G401 (cell line): ENCODE data around the gene SMC1A. TPM values are rescaled to one million over a fixed set of nuclear protein-coding genes. Genes with fewer than 3 reads are reported as not detected.

ENCODE experiments used
- DNase-seq: peaks from one replicate; pipeline ENCODE4 v3.0.0-alpha.2; 2015; ENCODE audit warnings: low spot score
- in situ Hi-C: cut with HindIII; loops from 2 replicates; pipeline ENCODE4 v1.10.0; 2016; ENCODE audit warnings: low sequenced_read_pairs, mixed read lengths
- total RNA-seq: library from RNA; depleted of rRNA; stranded (reverse); fragments of >200 nt; shearing (Covaris generic); gene quantifications from 2 replicates; pipeline ENCODE4 v1.2.3, GENCODE V29; 2014; rRNA removed

Gene SMC1A
- total RNA-seq, 1 experiment from 2014 or later = 24.8 TPM

- DNase-seq = peak; percentile 45
- in situ Hi-C loops = no loop called here
Observed at GRCh38 chrX:53357799-53358530, 64.5 kb downstream of the SMC1A start.

DNA sequence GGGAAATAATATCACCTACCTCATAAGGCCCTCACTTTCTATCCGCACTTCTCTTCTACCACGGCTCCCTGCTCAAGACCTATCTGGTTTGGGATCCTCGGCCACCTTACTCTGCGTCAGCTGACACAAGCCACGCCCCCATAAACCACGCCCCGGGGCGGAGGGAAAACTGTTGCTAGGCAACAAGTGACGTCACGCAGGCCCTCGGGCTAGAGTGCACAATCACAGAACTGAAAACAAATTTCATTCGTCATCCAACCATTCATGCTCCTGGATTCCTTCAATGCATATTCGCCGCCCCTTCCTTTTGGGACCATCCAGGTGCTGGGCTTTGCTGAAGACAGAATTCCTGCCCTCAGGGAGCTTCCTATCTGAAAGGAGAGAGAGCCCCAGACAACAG is 66.3 kb downstream of the SMC1A start:
- DNase-seq = no peak
- in situ Hi-C loops = no loop called here

DNA sequence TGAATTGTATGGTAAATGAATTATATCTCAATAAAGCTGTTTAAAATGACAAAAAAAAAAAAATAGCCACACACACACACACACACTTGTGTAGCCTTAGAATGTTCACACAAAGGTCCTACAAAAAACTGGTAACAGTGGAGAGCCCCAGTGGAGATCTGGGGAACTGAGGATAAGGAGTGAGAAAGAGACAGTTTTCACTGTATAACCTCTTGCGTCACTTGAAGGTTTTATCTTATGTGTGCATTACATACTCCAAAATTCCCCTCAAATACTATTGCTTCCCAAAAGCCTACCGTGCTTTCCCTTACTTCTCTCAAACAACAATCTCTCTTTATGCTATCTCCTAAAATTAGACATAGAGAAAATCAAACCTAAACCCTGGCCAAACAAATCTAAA is 67.8 kb downstream of the SMC1A start:
- no peak for DNase-seq
- in situ Hi-C loops = no loop called here

DNA sequence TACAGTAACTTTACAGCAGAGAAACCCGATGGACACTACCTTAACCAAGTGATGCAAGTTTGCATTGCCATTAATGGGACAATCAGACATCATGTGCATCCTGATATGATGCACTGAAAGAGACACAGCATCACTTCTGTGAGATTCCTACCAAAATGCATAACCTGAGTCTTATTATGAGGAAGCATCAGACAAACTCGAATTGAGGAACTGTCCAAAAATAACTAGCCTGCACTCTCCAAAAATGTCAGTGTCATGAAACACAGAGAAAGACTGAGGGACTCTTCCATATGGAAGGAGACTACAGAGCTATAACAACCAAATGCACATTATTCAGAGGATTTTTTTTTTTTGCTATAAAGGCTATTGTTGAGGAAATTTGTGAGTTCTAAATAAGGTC is 74.5 kb downstream of the SMC1A start:
- no peak for DNase-seq
- in situ Hi-C loops = no loop called here

GRCh38 chrX:53340852-53341645 is 81.4 kb downstream of the SMC1A start:
- in situ Hi-C loops = no loop called here
- DNase-seq = no peak

DNA sequence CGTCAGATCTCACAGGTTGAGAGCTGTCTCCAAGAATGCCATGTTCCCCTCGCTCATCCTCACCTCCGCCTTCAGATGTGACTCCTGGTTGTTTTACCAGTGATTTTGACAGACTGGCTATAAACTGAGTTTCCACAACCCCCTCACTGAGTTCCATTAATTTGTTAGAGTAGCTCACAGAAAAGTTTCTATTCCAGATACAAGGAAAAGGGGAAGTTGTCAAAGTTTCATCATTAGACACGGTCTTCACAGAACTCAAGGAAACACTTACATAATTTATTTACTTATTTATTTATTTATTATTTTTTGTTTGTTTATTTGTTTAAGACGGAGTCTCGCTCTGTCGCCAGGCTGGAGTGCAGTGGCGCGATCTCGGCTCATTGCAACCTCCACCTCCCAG is 85.4 kb downstream of the SMC1A start:
- no peak for DNase-seq
- in situ Hi-C loops = no loop called here

DNA sequence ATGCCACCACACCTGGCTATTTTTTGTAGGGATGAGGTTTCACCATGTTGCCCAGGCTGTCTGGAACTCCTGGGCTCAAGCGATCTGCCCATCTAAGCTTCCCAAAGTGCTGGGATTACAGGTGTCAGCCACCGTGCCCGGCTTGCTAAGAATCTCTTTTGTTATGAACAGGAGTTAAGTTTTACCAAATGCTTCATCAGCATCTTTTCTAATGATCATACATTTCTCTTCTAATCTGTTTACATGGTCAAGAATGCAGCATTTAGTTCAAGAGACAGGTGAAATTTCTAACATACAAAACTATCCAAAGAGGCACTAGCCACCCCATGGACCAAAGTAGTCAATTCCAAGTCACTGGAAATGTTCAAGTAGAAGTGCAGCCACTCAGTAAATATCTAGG is 88.6 kb downstream of the SMC1A start:
- no peak for DNase-seq
- in situ Hi-C loops = no loop called here

DNA sequence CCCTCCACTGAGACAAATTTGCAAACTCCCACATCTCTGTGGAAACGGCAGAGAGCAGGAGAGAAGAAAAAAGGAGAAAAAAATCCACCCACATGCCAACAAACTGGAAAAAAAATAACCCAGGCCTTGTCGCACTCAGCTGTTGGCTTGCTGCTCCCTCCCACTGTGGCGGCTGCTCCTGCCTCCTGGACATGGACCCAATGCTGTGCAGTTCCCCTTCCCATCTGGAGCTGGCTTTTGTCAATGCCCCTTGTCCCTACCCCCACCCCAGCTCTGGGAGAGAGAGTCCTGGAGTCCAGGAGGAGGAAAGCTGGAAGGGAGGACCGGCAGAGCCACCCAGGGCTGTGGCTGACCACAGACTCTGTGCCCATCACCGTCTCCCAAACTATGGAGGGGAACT is 90.2 kb downstream of the SMC1A start:
- DNase-seq = peak; percentile 29
- in situ Hi-C loops = no loop called here

DNA sequence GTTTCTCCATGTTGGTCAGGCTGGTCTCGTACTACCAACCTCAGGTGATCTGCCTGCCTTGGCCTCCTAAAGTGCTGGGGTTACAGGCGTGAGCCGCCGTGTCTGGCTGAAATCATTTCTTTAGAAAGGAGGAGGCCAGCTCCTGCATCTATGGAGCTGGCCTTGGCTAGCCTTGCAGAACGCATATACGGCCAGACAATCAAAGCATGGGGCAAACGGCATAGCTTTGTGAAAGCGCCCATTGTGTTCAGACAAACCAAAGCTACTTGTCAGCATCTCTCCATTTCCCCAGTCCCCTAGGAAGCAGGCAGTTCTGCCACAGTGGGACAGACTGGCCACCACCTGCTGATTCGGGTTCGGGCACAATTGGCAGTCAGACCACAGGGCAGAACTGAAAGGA is 92.1 kb downstream of the SMC1A start:
- peak; percentile 25 for DNase-seq
- in situ Hi-C loops = no loop called here

GRCh38 chrX:53324803-53325202 is 97.7 kb downstream of the SMC1A start:
- in situ Hi-C loops = no loop called here

More at GRCh38 chrX:53324803-53325202, 97.7 kb downstream of the SMC1A start:
- no peak for DNase-seq

Other genes starting within 250 kb of the SMC1A start
- 69.8 and 76.3 TPM in 2 replicates for gene KDM5C, start 197.4 kb downstream of the SMC1A start, total RNA-seq
- gene IQSEC2, start 141.1 kb downstream of the SMC1A start, total RNA-seq = 16.0 and 18.4 TPM in 2 replicates
- gene RIBC1, start 219 bp upstream of the SMC1A start, total RNA-seq = 1.4 and 3.5 TPM in 2 replicates
- gene HSD17B10, start 11.7 kb upstream of the SMC1A start, total RNA-seq = 190 and 203 TPM in 2 replicates